ENCODE data around the gene CDH4.

Gene CDH4

DNA sequence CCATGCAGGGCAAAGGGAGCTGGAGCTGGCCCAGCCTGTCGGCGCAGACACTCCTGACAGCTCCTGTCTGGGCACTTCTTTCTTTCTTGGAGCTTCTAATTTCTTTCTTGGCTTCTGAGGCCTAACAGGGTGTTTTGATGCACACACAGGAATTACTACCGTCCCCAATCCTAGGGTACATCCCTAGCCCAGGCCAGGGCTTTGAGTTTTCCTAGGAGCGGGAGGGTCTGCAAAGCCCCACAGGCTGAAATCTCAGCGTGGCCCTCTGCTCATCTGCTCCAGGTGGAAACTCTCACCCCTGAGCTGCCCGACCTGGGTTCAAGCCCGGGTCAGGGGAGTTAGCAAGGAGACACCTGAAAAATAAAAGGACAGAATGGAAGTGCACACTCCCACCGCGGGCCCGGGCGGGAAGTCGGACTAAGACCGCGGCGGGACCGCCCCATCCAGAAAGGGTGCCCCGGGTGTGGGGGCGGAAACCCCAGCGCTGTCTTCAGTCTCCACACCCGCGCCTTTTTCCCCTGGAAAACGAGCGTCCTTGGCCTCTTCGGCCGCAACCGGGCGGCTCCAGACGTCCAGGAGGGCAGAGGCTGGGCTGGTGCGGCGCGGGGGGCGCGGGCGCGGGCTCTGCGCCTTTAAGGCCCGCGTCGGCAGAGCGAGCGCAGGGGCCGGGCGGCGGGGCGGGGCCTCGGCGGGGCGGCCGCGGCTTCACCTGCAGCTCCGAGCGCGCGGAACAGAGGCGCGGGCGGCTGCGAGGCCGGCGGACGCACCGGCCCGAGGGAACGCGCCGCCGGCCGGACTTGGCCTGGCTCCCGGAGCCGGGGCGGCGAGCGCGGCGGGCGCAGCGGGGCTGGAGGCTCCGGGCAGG is at the start of gene CDH4:
Gene CDH4, plus strand, starts transcription at position 733 of the 865 bp plus-strand sequence.
- H3K4me1 Mint-ChIP-seq, result no peaks in the 10 kb centered on the region
- no peaks in the 10 kb centered on the region for H3K36me3 Mint-ChIP-seq
- peaks cover 0 to under 1% of the 10 kb centered on the region in 2 donors for H3K9me3 Mint-ChIP-seq
- peaks cover 65 to 68% of the 10 kb centered on the region in 2 donors for H3K27me3 Mint-ChIP-seq
- peak within 1 kb of the TSS in 1 of 2 donors; percentile 52 for H3K4me3 Mint-ChIP-seq
- DNase-seq (no peak), ATAC-seq (replicated peaks) (no peak)
- H3K27ac Mint-ChIP-seq, result peak within 1 kb of the TSS; percentile 51

DNA sequence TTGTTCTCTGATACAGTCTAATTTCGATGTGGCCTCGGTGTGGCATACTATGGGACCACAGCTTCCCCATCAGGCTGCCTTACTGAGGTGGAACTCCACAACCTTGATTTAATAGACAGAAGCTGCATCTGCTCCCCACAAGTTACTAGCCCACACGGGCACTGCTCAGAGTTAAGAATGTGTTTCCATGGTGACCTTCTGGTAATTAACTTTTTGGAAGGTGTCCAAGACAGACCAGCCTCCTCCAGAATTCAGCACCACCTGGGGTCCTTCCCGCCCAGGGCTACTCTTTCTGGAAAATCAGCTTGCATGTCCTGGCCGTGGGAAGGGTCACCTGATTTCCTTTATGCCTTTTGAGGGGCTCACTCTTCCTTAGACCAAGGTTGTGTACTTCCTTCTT is 48.7 kb upstream of the CDH4 start:
- Mint-ChIP-seq H3K4me1 (no peaks in the 10 kb centered on the region), H3K27me3 (peaks cover 4 to 7% of the 10 kb centered on the region in 2 donors), H3K4me3 (no peak overlapping the region), H3K27ac (no peak overlapping the region), H3K36me3 (no peaks in the 10 kb centered on the region), H3K9me3 (peaks cover 5 to 9% of the 10 kb centered on the region in 2 donors)
- no peak for ATAC-seq (replicated peaks)
- no peak for DNase-seq

DNA sequence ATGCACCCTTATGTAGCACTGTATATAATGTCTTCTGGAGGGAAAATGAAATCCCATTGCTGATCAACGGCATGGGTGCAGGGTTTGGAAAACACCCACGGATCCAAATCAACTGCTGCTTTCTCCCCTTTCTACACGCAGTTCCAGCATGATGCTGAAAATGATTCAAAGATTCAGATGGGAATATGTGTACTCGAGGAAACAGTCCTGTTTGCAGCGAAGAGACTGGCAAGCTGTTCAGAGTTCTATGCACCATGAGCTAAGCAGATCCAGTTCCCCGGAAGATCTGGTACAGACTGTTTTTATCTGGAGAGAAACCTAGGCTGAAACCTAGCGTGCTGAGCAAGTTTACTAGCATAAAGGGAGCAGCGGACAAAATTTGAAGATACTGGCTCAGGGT is 47.9 kb upstream of the CDH4 start:
- Mint-ChIP-seq H3K27ac (no peak overlapping the region), H3K4me3 (no peak overlapping the region), H3K9me3 (peaks cover 2 to 6% of the 10 kb centered on the region in 2 donors)

DNA sequence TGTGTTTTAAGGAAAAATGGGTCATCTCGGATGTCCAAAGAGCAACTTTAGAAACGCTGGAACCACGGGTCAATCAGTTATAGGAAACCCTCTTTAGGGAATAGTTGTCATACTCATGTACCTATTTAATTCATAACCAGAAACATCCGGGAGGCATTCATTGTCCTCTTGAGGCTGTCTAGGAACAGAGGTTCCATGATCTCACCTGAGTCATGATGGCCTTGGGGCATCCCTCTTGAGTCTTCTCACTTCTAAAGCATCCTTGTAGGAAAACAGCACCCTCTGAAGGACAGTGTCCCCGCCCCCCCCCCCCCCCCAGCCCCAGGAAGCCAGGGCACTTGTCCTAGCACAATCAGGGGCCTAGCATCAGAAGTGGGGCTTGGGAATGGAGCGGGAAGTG is 46.3 kb upstream of the CDH4 start:
- peaks cover 0 to 4% of the 10 kb centered on the region in 2 donors for H3K27me3 Mint-ChIP-seq
- H3K36me3 Mint-ChIP-seq, result no peaks in the 10 kb centered on the region
- DNase-seq, result no peak
- no peak overlapping the region for H3K4me3 Mint-ChIP-seq
- no peak for ATAC-seq (replicated peaks)
- peaks cover 2 to 5% of the 10 kb centered on the region in 2 donors for H3K9me3 Mint-ChIP-seq
- H3K4me1 Mint-ChIP-seq, result no peaks in the 10 kb centered on the region
- no peak overlapping the region for H3K27ac Mint-ChIP-seq

More for the DNA sequence above, 47.9 kb upstream of the CDH4 start:
- DNase-seq, result no peak
- ATAC-seq (replicated peaks), result no peak
- peaks cover 2 to 4% of the 10 kb centered on the region in 2 donors for H3K27me3 Mint-ChIP-seq
- no peaks in the 10 kb centered on the region for H3K4me1 Mint-ChIP-seq
- no peaks in the 10 kb centered on the region for H3K36me3 Mint-ChIP-seq

DNA sequence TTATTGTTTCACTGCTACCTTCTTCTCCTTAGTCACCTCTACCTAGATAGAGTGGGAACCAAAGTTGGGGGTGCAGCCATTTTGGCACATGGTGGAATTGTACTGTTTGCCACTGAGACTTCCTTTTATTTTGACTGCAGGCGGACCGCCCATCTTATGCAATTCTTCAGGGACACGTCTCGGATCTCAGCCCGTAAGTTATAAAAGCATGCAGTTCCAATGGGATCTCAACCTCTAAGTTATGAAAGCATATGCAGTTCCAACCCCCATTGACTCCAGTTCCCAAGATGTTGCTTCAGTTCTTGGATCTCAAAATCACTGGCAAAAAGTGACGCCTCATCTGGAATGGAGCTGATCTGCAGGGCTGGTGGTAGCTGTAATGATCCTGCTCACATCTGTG is 41.2 kb upstream of the CDH4 start:
- DNase-seq, result no peak
- H3K27ac Mint-ChIP-seq, result no peak overlapping the region
- no peak for ATAC-seq (replicated peaks)
- H3K4me3 Mint-ChIP-seq, result no peak overlapping the region
- H3K4me1 Mint-ChIP-seq, result no peaks in the 10 kb centered on the region
- no peaks in the 10 kb centered on the region for H3K27me3 Mint-ChIP-seq
- no peaks in the 10 kb centered on the region for H3K9me3 Mint-ChIP-seq
- no peaks in the 10 kb centered on the region for H3K36me3 Mint-ChIP-seq

DNA sequence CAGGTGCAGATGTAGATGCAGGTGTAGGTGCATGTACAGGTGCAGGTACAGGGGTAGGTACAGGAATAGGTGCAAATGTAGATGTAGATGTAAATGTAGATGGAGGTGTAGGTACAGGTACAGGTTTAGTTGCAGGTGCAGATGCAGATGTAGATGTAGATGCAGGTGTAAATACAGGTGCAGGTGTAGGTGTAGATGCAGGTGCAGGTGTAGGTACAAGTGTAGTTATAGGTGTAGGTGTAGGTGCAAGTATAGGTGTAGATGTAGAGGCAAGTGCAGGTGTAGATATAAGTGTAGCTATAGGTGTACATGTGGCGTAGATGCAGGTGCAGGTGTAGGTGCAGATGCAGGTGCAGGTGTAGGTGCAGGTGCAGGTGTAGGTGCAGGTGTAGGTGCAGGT is 34.2 kb upstream of the CDH4 start:
- ATAC-seq (replicated peaks) (no peak), DNase-seq (no peak)
- H3K9me3 Mint-ChIP-seq, result peaks cover 6 to 13% of the 10 kb centered on the region in 2 donors
- no peak overlapping the region for H3K4me3 Mint-ChIP-seq
- H3K4me1 Mint-ChIP-seq, result no peaks in the 10 kb centered on the region
- no peaks in the 10 kb centered on the region for H3K36me3 Mint-ChIP-seq
- H3K27ac Mint-ChIP-seq, result no peak overlapping the region
- peaks cover 0 to 16% of the 10 kb centered on the region in 2 donors for H3K27me3 Mint-ChIP-seq

DNA sequence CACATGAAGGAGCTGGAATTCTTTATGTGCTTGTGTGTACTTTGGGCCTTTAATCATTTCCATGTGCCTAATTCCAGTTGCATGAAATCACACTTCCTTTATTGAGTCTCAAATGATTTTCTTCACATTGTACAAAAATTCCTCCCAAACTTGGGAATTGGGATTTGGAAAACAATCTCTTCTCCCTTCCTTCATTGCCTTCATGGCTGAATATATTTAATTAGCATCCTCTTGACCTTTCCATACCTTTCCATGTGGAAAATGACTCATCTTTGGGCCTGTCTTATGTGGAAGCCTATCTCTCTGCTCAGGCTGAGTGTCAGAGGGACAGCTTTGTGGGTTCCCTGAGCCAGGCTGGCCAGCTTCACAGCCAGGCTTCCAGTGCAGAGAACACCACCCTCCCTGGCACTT is 33.0 kb upstream of the CDH4 start:
- H3K4me3 Mint-ChIP-seq, result no peak overlapping the region
- peaks cover 6 to 13% of the 10 kb centered on the region in 2 donors for H3K9me3 Mint-ChIP-seq
- no peak for ATAC-seq (replicated peaks)
- H3K4me1 Mint-ChIP-seq, result no peaks in the 10 kb centered on the region
- H3K27me3 Mint-ChIP-seq, result peaks cover 0 to 16% of the 10 kb centered on the region in 2 donors
- no peak overlapping the region for H3K27ac Mint-ChIP-seq
- H3K36me3 Mint-ChIP-seq, result no peaks in the 10 kb centered on the region
- no peak for DNase-seq

DNA sequence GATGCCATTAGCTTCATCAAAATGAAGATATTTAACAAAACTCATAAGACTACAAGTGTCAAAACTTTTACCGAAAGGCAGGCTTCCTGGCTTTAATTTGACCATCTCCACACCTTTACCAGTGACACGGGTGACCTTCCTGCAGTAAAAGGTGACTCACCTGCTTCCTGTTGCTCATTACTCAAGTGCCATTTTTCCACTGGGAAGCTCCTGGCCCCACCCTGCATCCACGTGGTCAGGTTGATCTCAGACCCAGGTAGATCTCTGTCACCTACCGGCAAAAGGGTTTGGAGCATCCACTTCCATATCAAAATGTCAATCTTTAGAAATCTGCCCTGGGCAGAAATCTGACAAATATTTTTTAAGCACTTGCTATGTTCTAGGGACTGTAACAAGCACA is 31.9 kb upstream of the CDH4 start:
- Mint-ChIP-seq H3K9me3 (peaks cover 6 to 13% of the 10 kb centered on the region in 2 donors), H3K36me3 (no peaks in the 10 kb centered on the region), H3K27ac (no peak overlapping the region), H3K4me1 (no peaks in the 10 kb centered on the region), H3K4me3 (no peak overlapping the region), H3K27me3 (peaks cover 0 to 16% of the 10 kb centered on the region in 2 donors)
- DNase-seq, result no peak
- no peak for ATAC-seq (replicated peaks)

DNA sequence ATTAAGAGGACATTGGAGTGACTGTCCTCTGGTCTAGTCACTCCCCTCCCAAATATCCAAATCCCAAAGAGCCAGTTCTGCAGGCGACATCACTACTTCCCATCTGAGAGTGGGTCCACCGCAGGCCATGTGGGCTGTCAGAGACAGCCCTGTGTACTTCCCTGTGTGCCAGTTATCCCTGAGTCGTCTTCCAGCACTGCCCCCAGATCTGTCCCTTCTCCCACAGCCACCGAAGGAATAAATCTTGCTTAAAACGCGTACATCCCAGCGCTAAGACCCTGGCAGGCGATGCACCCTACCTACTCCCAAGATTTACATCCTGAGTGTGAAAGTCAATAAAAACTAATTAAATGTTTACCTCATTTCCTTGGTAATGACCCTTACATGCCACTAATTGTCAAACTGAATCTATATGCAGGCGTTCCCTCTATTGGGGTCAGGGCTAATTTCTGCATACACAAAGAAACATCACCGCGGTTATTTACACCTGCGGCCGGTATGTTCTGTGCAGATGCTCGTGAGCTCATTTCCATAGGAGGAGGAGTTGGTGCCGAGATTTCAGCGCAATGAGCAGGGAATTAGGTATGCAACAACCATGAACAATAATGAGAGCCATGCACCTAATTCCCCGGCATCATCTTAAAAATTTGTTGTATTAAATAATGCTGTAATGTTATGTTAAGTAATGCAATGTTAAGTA is 31.3 kb upstream of the CDH4 start:
- H3K4me3 Mint-ChIP-seq, result no peak overlapping the region
- no peaks in the 10 kb centered on the region for H3K4me1 Mint-ChIP-seq
- peaks cover 0 to 16% of the 10 kb centered on the region in 2 donors for H3K27me3 Mint-ChIP-seq
- no peak for ATAC-seq (replicated peaks)
- H3K27ac Mint-ChIP-seq, result no peak overlapping the region
- no peak for DNase-seq
- peaks cover 6 to 13% of the 10 kb centered on the region in 2 donors for H3K9me3 Mint-ChIP-seq
- H3K36me3 Mint-ChIP-seq, result no peaks in the 10 kb centered on the region

DNA sequence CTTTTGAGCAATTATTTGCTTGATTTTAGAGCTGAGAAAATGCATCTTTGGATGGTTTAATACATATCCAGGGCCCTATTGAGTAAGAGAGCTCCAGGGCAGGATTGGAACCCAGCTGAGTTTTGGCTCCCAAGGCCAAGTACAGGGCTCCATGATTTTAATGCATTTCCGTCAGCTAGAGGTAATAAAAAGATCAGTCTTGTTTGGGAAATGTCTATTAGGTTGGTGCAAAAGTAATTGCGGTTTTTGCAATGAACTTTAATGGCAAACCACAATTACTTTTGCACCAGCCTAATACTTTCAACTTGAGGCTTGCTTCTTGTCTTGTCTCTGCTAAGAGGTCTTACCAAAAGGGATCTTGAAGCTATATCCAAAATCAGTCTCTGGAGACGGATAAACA is 29.4 kb upstream of the CDH4 start:
- no peak for ATAC-seq (replicated peaks)
- Mint-ChIP-seq H3K9me3 (peaks cover 4 to 9% of the 10 kb centered on the region in 2 donors), H3K4me1 (no peaks in the 10 kb centered on the region), H3K4me3 (no peak overlapping the region), H3K27ac (no peak overlapping the region), H3K36me3 (no peaks in the 10 kb centered on the region), H3K27me3 (no peaks in the 10 kb centered on the region)
- no peak for DNase-seq

DNA sequence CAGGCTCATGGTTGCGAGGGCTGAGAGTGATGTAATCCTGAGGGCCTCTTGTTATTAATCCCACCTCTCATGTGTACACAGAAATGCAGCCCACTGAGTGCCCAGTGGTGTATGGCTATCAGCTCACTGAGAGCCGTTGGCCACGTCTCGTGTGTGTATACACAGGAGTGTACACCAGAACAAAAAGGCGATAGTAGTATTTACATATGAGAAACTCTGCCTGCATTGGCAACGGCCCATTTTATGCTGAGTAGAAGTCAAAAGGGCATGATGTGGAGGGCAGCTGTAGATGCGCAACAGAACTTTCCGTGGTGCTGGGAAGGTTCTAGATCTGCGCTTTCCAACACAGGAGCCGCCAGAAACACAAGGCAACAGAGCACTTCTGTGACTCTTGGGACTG is 28.9 kb upstream of the CDH4 start:
- ATAC-seq (replicated peaks), result no peak
- Mint-ChIP-seq H3K9me3 (peaks cover 3 to 5% of the 10 kb centered on the region in 2 donors), H3K4me1 (no peaks in the 10 kb centered on the region), H3K27me3 (no peaks in the 10 kb centered on the region), H3K36me3 (no peaks in the 10 kb centered on the region), H3K27ac (no peak overlapping the region), H3K4me3 (no peak overlapping the region)
- no peak for DNase-seq

DNA sequence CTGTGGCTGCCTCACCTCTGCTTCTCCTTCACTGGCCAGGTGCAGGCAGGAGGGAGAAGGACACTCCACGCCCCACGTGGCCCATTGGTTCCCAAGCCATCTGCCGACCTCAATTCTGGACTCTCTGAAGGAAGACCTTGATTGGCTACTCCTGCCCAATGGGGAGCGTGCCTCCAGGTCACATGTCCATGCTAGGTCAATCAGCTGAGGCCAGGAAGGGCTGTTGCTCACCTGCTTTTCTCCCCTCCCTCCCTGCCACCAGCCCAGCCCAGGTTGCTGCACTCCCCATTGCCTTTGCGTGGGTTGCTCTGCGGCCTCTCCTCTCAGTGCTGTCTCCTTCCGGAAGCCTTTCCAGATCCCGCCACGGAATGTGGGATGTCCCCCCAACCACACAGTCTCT is 21.9 kb upstream of the CDH4 start:
- Mint-ChIP-seq H3K36me3 (no peaks in the 10 kb centered on the region), H3K27ac (no peak overlapping the region), H3K4me3 (no peak overlapping the region), H3K4me1 (peaks cover 2 to 5% of the 10 kb centered on the region in 2 donors), H3K27me3 (peaks cover 4 to 5% of the 10 kb centered on the region in 2 donors), H3K9me3 (peaks cover 0 to 5% of the 10 kb centered on the region in 2 donors)
- ATAC-seq (replicated peaks) (no peak), DNase-seq (no peak)

DNA sequence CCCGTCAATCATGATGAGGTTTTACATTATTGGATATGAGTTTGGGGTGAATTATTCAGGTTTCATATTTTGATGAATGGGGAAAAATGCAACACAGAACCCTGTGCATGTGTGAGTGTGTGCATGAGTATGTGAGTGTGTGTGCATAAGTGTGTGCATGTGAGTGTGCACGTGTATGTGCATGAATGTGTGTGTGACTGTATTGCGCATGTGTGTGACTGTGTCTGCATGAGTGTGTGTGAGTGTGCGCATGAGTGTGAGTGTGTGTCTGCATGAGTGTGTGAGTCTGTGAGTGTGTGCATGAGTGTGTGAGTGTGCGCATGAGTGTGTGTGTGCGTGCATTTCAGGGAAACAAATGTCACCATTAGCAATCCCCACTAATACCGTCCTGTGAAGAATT is 18.5 kb upstream of the CDH4 start:
- peaks cover 0 to 5% of the 10 kb centered on the region in 2 donors for H3K9me3 Mint-ChIP-seq
- H3K36me3 Mint-ChIP-seq, result no peaks in the 10 kb centered on the region
- peaks cover 2 to 5% of the 10 kb centered on the region in 2 donors for H3K4me1 Mint-ChIP-seq
- ATAC-seq (replicated peaks) (no peak), DNase-seq (no peak)
- H3K27ac Mint-ChIP-seq, result no peak overlapping the region
- H3K27me3 Mint-ChIP-seq, result peaks cover 4 to 5% of the 10 kb centered on the region in 2 donors
- H3K4me3 Mint-ChIP-seq, result no peak overlapping the region

DNA sequence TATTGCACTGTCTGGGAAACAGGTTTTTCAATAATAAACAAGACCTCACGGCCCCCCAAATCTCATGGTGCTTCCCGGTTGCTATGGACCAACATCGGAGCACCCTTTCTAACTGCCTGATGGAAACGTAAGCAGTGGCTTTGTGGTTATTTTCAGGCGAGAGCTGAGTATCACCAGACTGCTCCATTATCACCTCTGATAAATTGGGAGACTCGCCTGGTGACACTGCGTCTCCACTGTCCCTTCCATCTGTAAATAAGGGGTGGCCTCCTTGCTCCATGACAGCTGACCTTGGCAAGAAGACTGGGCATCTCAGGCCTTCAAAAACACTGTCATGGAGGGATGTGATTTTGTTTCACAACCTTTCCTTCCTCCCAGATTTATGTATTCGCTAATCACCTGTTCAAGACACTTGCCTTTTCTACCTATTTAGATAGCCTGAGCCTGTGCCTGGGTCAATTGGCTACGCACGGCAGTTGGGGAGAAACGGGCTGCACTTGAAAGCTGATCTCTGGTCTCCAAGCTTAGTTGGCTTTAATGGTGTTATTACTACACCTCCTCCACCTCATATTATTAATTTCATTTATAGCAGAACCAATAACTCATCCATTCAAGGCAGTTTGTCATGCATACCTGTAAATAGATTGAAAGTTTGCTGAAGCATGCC is 17.7 kb upstream of the CDH4 start:
- Mint-ChIP-seq H3K27ac (no peak overlapping the region), H3K4me1 (no peaks in the 10 kb centered on the region), H3K9me3 (peaks cover 3 to 4% of the 10 kb centered on the region in 2 donors), H3K4me3 (no peak overlapping the region), H3K27me3 (no peaks in the 10 kb centered on the region), H3K36me3 (no peaks in the 10 kb centered on the region)
- DNase-seq, result no peak
- no peak for ATAC-seq (replicated peaks)
